Coronary artery (tissue), 2 donors: ENCODE measurements around the gene NTNG2.

ENCODE experiments used
- DNase-seq: peaks from one replicate; pipeline ENCODE4 v3.0.0-alpha.2; 2017; ENCODE audit warnings: low spot score
- H3K27ac ChIP-seq, 2 donors: fragments of 200-600 bp; sonication (generic); one replicate each; pipeline ENCODE4 v1.5.1; 2016 to 2019
- H3K4me3 ChIP-seq: fragments of 200-600 bp; sonication (generic); 2 replicates; pipeline ENCODE4 v1.5.1; 2016; ENCODE audit warnings: mild to moderate bottlenecking, moderate library complexity
- CTCF ChIP-seq: fragments of 200-600 bp; sonication (generic); IDR thresholded peaks from one replicate; pipeline ENCODE4 v1.5.1; 2019; ENCODE audit warnings: antibody characterized with exemption

NTNG2 gene

GRCh38 chr9:132288361-132288760, 126.5 kb downstream of the NTNG2 start:
- no peak overlapping the region for H3K4me3 ChIP-seq
- no peak for TF ChIP-seq CTCF
- DNase-seq = no peak
- no peak overlapping the region for H3K27ac ChIP-seq

- no peak for TF ChIP-seq CTCF
- H3K4me3 ChIP-seq = no peak overlapping the region
- no peak overlapping the region for H3K27ac ChIP-seq
- no peak for DNase-seq
Observed at GRCh38 chr9:132288966-132289365, 127.1 kb downstream of the NTNG2 start.

GRCh38 chr9:132293145-132293721, 131.4 kb downstream of the NTNG2 start:
- H3K4me3 ChIP-seq = no peak overlapping the region
- TF ChIP-seq CTCF = no peak
- H3K27ac ChIP-seq = no peak overlapping the region
- DNase-seq = no peak
